Measurements from ENCODE around the gene BDH1.
"Not testable (repeated sequence)": the region's sequence is repeated elsewhere in the genome, so short reads cannot be mapped to it uniquely, and the experiment has no call there.

The BDH1 gene

DNA sequence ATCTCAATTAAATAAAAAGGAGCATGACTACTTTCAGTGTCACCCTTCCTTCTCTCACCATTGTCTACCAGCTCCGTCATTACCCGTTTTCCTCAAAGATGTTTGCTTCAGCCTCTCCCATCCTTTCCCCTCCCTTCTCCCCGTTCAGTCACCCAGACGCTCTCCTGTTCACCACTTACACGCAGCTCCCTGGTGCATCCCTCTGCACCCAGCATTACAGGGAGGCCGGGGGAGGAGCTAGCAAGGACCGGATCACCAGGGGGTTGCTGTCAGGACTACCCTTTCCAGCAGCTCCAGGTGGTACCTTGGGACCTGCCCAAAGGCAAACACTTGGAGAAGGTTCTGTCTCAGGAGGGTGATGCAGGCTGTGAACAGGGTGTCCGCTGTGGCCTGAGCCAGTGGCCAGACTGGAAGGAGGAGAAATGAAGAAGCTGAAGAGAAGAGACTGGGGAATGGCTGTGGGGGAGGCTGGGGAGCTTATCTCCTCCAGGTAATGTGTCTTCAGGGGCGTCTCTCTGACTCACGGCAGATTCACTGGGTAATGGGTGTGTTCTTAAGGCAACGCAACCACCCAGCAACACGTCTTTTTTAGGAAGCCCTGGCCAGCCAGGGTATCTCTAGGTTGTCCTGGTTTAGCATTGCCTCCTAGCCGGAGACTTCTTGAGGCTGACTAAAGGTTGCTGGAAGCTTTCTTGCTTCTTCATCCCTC lies 21.8 kb upstream of the BDH1 start:
- DNase-seq, result no peak

DNA sequence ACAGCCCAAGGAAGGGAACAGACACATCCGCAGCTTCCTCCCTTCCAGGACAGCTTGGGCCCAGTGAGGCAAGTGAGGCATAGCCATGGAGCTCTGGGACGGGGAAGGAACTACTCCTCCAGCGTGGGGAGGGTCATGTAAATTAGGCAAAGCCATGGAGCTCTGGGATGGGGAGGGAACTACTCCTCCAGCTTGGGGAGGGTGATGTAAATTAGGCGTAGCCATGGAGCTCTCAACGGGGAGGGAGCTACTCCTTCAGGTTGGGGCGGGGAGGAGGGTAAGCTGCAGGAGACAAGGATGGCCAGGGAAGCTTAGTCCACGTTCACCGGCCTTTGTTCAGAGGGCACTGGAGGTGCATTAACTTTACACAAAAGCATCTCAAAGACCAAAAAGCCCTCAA lies 21.1 kb upstream of the BDH1 start:
- DNase-seq, result no peak

DNA sequence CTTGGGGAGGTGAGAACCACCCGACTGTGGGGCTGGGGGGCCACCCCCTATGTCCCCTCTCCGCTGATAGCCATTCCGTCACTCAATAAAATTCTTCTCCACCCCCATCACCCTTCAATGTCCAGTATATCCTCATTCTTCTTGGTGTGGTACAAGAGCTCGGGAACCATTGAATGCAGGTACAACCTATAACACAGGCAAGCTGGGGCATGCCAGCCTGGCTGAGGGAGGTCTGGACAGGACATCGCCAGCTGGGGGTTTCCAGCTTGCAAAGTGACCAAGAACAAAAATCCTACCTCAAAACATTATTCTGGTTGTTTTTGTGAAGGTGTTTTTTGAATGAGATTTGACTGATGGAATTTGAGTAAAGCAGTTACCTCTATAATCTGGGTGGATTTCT lies 19.6 kb upstream of the BDH1 start:
- no peak for DNase-seq

DNA sequence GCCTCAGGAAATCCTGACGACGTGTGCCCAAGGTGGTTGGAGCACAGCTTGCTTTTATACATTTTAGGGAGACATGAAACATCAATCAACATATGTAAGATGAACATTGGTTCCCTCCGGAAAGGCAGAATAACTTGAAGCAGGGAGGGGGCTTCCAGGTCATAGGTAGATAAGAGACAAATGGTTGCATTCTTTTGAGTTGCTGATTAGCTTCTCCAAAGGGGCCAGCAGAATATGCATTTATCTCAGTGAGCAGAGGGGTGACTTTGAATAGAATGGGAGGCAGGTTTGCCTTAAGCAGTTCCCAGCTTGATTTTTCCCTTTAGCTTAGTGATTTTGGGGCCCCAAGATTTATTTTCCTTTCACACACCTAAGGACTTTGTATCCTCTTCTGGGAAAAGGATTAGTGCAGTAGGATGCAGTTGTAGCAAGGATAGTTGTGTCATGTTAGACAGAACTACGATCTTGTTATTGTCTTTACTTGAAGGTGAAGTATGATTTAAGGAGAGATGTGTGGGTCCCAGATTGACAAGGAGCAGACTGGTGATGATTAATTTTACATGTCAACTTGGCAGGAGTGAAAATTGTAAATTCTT lies 18.7 kb upstream of the BDH1 start:
- DNase-seq, result not testable (repeated sequence)

DNA sequence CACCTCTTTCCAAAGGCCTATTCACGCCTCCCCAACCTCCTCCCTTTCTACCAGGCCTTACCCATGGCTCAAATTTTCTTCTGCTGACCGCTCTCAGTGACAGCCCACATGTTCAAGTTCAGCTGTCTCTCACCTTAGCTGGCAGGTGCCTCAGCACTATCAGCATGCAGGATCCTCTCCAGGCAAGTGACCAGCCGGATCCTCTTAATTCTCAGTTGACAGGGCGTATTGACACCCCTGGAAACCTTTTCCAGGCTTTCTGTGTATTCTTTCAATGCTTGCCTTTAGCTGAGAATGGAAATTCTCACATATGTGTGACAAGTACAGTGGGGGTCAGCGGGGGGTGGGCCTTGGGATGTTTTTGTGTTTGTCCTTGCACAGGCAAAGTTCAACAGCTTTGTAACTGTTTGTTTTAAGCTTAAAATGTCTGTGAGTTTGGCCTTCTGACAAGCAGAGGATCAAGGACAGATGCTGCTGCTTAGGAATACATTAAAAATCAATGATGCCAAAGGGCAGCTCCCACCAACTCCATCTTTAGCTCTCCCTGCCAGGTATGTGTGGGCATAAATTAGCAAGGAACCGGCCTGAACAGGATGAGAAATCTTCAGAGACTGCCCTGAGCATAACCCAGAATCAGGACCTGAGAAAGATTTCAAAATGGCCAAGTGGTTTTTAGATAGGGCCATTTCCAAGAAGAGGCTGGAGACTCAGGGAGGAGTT lies 17.4 kb upstream of the BDH1 start:
- no peak for DNase-seq

DNA sequence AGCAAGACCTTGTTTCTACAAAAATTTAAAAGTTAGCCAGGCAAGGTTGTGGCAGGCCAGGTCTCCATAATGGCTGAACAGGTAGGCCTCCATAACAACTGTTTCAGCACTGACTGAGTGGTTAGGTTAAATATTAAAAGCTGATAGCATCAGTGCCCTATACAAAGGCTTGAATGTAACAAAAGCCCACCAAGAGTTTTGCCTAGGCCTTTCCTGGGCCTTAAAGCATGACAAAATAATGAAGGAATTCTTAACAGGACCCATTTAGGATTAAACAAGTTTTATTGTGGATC lies 16.1 kb upstream of the BDH1 start:
- not testable (repeated sequence) for DNase-seq

DNA sequence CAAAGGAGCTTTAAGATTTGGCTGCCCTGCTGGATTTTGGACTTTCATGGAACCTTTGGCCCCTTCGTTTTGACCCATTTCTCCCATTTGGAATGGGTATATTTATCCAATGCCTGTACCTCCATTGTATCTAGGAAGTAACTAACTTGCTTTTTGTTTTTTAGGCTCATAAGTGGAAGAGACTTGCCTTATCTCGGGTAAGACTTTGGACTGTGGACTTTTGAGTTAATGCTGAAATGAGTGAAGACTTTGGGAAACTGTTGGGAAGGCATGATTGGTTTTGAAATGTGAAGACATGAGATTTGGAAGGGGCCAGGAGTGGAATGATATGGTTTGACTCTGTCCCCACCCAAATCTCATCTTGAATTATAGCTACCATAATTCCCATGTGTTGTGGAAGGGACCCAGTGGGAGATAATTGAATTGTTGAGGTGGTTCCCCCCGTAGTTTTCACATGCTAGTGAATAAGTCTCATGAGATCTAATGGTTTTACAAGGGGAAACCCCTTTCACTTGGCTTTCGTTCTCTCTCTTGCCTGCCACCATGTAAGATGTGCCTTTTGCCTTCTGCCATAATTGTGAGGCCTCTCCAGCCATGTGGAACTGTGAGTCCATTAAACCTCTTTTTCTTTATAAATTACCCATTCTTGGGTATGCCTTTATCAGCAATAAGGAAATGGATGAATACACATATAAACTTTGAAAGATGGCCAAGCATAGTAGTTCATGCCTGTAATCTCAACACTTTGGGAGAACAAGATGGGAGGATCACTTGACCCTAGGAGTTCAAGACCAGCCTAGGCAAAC lies 15.5 kb upstream of the BDH1 start:
- DNase-seq, result not testable (repeated sequence)

DNA sequence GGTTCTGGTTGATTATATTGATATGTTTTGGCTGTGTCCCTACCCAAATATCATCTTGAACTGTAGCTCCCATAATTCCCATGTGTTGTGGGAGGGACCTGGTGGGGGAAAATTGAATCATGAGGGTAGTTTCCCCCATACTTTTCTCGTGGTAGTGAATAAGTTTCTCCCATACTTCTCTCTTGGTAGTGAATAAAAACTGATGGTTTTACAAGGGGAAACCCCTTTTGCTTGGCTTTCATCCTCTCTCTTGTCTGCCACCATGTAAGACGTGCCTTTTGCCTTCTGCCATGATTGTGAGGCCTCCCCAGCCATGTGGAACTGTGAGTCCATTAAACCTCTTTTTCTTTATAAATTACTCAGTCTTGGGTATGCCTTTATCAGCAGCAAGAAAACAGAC lies 13.7 kb upstream of the BDH1 start:
- DNase-seq, result not testable (repeated sequence)

DNA sequence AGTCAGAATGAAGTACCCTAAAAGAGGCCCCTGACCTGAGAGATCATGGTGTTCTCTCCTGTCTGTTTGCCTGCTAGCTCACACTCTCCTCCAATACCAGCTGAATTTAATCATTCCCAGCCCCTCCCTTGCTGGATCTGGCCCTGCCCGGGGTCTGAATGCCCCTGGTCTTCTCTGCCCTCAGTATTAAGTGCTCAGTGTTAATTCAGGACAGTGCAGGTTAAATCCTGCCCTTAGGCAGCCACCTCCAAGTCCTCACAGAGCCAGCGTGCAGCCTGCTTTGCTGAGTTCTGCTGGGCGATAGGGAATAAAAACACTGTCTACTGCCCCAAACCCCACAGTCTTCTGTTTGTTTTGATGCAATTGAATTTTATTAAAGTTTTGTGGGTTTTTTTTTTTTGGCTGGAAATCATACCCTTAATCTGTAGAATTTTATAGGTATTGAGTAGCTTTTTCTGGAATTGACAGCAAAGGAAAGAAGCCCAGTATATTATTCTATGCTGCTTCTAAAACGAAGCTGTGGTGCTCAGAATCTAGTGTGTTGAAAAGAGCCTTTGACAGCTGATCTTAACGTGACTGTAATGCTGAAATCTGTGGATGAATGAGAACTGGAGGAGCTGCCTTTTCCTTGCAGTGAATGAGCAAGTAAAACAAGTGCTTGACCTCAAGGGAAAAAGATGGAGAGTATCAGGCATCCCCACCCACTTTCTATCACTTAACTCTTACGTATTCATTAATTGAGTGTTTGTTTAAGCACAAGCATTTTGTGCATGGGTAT lies 12.3 kb upstream of the BDH1 start:
- no peak for DNase-seq

DNA sequence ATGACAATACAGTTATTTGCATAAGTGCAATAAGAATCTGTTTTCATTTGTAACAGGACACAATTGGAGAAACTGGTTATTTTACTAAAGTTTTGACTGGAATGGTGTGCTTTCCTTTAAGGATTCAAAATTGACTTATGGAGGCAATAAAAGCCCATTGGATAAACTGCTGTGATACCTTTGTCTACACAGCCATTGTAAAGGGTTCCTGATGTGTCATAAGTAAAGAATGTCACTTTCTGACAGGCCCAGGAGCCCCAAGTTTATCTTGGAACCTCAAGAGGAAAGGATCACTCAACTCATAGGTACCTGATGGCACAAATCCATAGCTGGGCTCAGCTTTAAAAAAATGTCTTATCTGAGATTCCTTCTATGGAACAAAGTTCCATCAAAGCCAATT lies 10.4 kb upstream of the BDH1 start:
- not testable (repeated sequence) for DNase-seq

DNA sequence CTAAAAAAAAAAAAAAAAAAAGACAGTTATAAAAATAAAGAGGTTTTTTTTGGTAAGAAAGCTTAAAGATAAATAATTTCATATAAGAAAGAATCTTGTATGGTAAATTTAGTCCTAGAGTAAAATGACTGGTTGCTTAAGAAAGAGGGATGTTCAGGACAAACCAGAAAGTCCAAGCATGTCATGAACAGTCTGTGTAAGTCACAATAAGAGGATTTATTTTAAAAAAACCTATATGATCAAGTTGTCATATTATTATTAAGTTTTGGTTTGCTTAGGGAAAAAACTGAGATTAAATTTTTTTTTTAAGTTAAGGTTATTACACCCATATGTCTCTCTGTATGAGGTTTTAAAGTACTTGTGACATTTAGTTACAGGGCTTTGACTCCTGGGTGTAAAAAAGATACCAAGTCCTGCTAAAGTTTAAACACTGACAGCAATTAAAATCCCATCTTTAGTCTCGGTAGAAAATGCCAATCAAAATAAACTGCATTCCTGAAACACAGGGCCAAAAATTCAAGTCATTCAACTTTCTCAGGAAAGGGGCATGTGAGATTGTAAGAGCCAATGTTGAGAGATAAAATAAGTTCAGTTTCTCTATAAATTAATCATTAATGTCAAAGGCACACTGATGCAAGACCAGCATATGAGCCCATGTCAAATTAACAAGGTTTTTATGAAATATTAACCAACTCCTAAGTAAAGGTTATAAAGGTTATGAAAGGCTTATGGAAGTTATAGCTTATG lies 8.5 kb upstream of the BDH1 start:
- no peak for DNase-seq

DNA sequence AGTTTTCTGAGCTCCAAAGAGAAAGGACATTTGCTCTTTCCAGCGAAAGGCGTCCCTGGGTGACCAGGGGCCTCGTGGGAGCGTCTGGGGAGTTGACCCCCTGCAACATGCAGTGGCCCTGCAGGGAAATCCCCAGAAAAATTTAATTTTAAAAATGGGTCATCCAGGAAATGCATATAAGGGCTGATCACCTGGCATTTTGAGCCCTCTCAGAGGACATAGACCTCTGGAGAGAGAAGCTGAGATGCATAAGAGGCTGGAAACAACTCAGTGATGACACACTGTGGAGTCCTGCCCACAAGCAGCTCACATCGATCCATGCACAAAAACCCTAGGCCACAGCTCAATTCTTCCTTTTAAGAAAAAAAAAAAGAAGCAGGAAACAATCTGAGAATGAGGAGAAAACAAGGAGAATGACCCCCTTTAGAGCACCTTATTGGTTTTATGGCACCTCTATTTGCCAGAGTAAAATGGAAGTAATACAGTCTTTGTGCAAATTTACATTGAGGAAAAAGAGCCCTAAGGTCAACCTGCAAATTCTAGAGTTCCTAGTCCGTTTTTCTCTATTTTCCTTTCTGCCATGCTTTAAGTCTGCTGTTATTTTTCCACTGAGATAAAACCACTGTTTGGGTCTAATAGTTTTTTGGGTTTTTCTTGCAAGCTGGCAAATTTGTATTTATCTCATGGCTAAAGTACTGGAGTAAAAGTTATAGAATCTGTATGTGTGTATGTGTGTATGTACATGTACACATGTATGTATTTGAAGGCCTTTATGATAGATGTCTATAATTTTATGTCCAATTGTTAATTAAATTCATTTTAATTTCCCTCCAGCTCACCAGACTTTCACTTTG lies 6.9 kb upstream of the BDH1 start:
- no peak for DNase-seq

DNA sequence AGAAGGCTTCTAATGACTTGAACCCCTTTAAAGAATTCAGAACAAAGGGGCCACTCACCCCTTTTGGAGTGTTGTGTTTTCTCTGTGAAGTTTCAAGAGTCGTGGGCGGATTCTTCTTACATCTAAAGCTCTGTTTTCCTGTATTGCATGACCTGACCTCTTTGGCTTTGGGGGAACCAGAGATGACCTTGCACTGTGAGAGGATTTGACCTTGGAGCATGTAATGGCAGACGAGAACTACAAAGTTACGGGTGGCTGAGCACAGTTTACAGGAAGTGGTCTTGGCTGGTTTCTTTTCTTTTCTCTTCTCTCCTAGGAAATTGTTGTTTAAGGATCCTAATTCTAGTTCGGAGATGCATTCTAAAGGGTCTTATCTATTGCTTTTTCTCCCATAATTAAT lies 6.2 kb upstream of the BDH1 start:
- DNase-seq, result no peak

DNA sequence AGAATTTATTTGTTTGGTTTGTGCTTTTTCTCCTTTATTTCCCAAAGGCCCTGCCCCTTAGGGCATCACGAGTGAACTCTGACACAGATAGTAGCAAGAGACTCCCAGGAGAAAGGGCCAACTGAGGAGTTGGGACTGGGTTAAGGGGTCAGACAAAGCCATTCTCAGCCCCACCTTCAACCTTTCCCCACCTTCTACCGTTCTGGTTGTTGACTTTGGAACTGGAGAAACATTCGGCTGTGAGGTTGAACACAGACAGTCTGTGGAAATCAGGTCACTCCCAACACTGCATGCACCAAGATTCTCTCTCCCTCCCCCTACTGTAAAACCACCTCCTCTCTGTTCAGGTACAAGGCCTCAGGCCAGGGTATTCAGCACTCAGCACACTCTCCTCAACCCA lies 3.9 kb upstream of the BDH1 start:
- DNase-seq, result no peak

DNA sequence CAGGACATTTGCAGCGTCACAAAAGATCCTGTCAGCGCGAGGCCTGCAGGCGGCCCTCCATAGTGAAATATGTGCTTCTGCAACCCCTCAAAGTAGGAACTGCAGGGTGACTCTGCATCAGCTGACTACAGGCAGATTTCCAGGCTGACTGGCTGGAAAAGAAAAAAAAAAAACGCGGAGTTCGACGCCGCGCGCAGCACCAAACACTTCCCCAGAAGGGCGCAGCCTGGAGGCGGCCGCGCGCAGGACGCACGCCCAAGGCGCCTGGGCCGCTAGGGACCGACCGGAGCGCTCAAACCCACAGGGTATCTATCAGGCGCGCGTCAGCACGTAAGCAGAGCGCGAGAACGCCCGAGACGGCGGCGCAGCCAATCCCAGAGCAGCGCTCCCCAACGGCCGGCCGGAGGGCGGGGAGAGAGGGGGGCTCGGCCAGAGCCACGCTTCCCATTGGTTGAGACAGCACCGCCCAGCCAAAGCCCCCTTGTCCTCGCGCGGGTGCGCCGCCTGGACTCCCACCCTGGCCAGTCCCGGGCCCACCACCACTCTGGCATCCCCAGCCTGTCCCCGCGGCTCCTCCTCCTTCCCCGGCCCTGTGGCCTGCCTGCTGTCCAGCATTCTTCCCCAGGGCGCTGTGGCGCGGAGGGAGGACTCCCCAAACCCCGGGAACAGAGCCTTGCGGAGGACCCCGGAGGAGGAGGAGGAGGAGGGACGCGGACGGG lies 1.0 kb downstream of the BDH1 start:
- DNase-seq, result peak; percentile 97

DNA sequence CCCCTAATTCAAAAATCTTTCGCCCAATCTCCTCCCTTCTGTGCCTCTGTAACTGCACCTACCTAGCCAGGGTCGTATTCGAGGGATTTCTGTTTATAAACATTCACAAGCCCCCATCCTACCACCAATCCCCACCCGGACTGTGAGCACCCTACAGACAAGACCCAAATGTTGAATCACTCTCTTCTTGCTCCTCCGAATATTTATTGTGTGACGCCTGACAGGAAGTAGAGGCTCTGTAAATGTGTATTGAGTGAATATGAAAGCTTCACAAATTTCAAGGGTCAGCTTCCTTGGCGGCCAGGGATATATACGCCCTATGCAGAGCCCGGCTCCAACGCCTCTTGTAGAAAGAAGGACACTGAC lies 1.6 kb downstream of the BDH1 start:
- DNase-seq, result no peak

DNA sequence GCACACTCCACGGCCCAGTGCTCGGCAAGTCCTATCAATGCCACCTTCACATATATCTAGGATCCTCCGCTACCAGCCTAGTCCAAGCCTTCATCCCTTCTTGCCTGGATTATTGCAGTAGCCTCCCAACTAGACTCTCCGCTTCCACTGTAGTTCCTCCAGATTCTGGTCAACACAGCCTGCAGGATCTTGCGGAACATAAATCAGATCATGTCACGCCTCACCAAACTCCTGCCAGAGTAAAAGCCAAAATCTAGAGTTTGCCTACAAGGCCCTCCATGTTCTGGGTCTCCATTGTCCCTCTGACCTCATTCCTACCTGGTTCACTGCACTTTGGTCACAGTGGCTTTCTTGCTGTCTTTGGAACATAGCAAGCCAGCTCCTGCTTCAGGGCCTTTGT lies 3.6 kb downstream of the BDH1 start:
- DNase-seq, result no peak

DNA sequence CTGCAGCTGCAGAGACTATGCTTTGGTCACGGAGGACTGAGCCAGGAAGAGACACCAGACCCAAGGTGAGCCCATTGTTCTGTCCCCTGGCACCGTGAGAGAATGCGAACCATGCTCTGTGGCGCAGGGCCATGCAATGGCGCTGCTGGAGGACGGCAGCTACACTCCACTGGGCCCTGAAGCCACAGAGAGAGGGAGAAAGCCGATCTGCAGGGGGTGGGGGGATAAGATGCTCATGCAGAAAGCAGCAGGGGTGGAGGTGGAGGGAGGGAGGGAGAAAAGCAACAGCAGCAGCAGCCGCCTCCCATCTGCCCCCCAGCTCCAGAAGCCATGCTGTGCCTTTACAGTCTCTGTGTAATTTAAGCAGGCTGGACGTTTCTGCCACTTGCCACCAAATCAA lies 5.3 kb downstream of the BDH1 start:
- DNase-seq, result no peak

DNA sequence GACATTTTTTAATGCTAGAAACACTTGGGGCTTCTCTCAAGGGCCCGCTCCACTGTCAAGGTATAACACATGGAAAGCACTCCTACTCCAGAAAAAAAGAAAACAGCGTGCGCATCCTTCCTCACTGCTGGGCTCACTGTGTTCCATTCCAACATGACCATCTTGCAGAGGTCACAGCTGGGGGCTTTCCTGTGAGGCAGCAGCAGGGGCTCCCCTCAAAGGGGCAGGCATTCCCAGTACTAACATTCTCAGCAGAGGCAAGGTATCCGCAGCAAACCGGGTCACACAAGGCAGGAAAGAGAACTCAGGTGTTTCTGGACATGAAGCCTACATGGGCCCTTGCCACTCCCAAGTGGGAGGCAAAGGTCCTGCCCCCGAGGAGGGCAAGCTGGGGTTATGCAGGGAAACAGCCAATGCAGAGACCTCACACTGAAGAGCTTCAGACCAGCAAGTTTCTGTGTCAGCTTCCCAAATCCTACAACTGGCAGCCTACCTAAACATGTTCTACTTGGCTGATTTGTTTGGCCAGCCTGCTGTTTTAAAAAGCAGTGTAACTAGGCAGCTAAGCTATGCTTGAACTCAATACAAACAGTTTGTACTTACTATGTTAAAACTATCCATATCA lies 6.4 kb downstream of the BDH1 start:
- DNase-seq, result no peak

All from fibroblast of skin of right quadriceps (primary cell).